Activated T-cell treated with anti-CD3 and anti-CD28 coated beads, Interleukin-2, amount 50 U/mL, for 72 hours (primary cell): ENCODE results near the gene SPTB. TPM values are rescaled to one million over a fixed set of nuclear protein-coding genes. Genes with fewer than 3 reads are reported as not detected.

Source experiments
- ATAC-seq, 2 donors: fragments of 150-1000 bp; cut with Tn5 transposase; replicated peaks in 1 of 2; 2 replicates each; pipeline ENCODE4 v1.10.0; 2021; ENCODE audit warnings: moderate library complexity in 2 of 2, mild to moderate bottlenecking in 1 of 2
- DNase-seq, 2 donors: peaks; one replicate each; pipeline ENCODE4 v3.0.0; 2021 to 2022; ENCODE audit warnings: mixed read lengths in 1 of 2
- H3K27ac Mint-ChIP-seq: one replicate; pipeline ENCODE4 v1.8.0; 2022; ENCODE audit warnings: mild to moderate bottlenecking, moderate library complexity, mixed read lengths
- H3K27me3 Mint-ChIP-seq: one replicate; pipeline ENCODE4 v1.8.0; 2022; ENCODE audit warnings: low read depth, mixed read lengths
- H3K36me3 Mint-ChIP-seq, 2 donors: one replicate each; pipeline ENCODE4 v1.8.0; 2022; ENCODE audit warnings: mixed read lengths in 2 of 2, mild to moderate bottlenecking in 1 of 2; ENCODE audit not compliant: insufficient read depth in 2 of 2
- H3K4me1 Mint-ChIP-seq: one replicate; pipeline ENCODE4 v1.8.0; 2022; ENCODE audit warnings: low read depth, mixed read lengths
- H3K4me3 Mint-ChIP-seq, 2 donors: one replicate each; pipeline ENCODE4 v1.8.0; 2022; ENCODE audit warnings: mild to moderate bottlenecking in 2 of 2, mixed read lengths in 2 of 2, moderate library complexity in 2 of 2
- H3K9me3 Mint-ChIP-seq, 2 donors: one replicate each; pipeline ENCODE4 v1.8.0; 2022; ENCODE audit warnings: mixed read lengths in 2 of 2
- total RNA-seq, 2 donors: library from RNA; stranded (reverse); gene quantifications; one replicate each; pipeline ENCODE4 v1.2.3, GENCODE V29; 2022

The SPTB gene
- total RNA-seq, 2 donors from 2014 or later, result 0.23 to 0.70 TPM

DNA sequence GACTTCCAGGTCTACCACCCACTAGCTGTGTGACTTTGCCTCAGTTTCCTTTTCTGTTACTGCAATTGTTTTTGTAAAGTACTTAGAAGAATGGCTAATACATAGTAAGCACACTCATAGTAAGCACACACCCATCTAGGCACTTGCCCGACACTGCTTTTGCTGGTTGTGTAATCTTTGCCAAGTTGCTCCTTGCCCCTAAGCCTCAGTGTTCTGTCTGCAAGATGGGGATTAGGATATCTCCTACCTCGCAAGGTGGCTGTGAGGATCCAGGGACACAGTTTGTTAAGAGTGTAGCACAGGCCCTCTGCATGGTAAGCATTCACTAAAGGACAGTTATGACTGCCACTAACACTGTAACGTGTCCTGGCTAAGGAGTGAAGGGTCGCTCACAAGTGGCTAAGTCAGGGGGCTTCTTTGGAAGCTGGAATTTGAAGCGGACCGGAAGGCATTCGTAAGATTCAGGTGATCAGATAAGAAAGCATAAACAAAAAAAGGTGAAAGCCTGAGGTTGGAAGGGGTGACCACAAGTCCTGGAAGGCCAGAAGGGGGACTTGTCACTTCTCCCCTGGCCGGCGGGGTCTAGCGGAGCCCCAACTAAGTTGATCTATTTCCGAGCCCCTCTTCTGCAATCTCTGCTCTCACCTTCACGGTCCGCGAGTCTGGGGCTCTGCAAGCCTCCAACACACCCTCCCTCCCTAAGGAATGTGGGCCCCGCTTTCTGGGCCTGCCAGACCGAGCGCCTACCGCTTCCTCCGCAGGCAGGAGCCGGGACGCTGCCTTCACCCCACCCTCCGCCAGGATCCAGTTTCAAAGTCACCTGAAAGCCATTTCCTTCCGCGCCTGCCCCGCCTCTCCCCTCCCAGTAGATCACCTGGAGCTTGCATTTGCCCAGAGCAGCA is 177.0 kb downstream of the SPTB start:
- ATAC-seq (no peak), DNase-seq (no peak)
- H3K27ac Mint-ChIP-seq, result no peak overlapping the region
- peaks cover 29% of the 10 kb centered on the region for H3K4me1 Mint-ChIP-seq
- H3K27me3 Mint-ChIP-seq, result peaks cover 40% of the 10 kb centered on the region
- peaks cover 0 to 1% of the 10 kb centered on the region in 2 donors for H3K36me3 Mint-ChIP-seq
- no peaks in the 10 kb centered on the region for H3K9me3 Mint-ChIP-seq
- peak overlapping the region; percentile 72 to 80 for H3K4me3 Mint-ChIP-seq

DNA sequence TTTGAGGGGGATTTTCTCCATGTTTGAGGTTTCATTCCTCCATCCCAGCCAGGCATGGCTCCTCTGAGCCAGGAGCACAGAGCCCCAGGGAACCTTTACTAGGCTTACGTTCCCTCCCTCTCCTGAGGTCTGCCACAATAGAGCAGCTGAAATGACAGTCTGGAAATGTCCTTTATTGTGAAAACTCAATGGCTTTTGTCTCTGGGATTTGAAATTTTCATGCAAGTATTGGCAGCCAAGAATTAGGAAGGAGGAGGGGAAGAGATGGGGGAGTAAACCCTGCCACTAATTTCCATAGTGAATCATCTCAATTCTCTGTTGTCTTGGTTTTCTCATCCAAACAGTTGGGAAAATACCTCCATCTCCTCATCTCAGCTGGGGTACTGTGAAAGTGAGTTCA is 178.0 kb downstream of the SPTB start:
- DNase-seq, result no peak

DNA sequence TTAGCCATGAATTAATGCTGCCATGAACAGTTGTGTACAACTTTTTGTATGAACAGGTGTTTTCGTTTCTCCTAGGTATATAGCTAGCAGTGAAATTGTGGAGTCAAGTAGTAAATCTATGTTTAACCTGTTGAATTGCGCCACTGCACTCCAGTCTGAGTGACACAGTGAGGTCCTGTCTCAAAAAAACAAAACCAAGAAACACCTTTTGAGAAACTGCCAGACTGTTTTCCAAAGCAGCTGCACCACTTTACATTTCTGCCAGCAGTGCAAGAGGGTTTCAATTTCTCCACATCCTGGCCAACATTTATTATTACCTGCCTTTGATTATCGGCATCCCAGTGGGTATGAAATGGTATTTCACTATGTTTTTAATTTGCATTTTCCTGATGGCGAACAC is 178.8 kb downstream of the SPTB start:
- ATAC-seq (no peak), DNase-seq (no peak)
- Mint-ChIP-seq H3K27me3 (peaks cover 36% of the 10 kb centered on the region), H3K9me3 (no peaks in the 10 kb centered on the region), H3K27ac (no peak overlapping the region), H3K4me3 (no peak overlapping the region), H3K36me3 (peaks cover 0 to 1% of the 10 kb centered on the region in 2 donors), H3K4me1 (peaks cover 21% of the 10 kb centered on the region)

More for the DNA sequence above, 178.0 kb downstream of the SPTB start:
- Mint-ChIP-seq H3K27me3 (peaks cover 40% of the 10 kb centered on the region), H3K9me3 (no peaks in the 10 kb centered on the region), H3K4me1 (peaks cover 21% of the 10 kb centered on the region), H3K4me3 (no peak overlapping the region), H3K27ac (no peak overlapping the region), H3K36me3 (peaks cover 0 to 1% of the 10 kb centered on the region in 2 donors)
- ATAC-seq, result no peak

DNA sequence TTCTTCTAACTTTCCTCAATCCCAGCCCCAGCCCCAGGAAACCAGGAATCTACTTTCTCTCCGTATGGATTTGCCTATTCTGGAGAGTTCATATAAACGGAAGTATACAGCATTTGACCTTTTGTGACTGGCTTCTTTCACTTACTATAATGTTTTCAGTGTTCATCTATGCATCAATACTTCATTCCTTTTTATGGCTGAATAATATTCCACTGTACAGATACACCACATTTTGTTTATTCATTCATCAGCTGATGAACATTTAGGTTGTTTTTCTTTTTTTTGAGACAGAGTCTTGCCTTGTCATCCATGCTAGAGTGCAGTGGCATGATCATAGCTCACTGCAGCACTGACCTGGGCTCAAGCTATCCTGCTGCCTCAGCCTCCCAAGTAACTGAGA is 179.4 kb downstream of the SPTB start:
- Mint-ChIP-seq H3K4me1 (peaks cover 21% of the 10 kb centered on the region), H3K4me3 (no peak overlapping the region), H3K27ac (no peak overlapping the region), H3K36me3 (peaks cover 0 to 1% of the 10 kb centered on the region in 2 donors), H3K27me3 (peaks cover 30% of the 10 kb centered on the region), H3K9me3 (no peaks in the 10 kb centered on the region)
- ATAC-seq, result no peak
- no peak for DNase-seq

DNA sequence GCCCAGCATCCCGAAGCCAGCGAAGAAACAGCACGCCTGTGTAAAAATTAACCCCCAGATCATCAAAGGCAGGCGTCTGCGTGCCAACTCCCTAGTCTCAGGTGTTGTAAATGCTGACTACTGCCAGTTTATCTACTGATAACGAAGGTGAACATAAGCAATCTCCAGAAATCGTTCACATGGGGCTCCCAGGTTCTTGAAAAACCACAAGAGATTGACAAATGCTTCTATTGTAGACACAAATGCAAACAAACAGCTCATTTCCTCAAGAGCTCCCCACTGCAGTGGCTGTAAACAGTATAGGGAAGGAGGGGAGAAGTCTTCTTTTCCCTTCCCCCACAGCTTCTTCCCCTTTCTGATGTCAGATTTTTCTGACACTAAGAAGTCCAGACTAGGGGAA is 180.8 kb downstream of the SPTB start:
- Mint-ChIP-seq H3K9me3 (no peaks in the 10 kb centered on the region), H3K27me3 (peaks cover 26% of the 10 kb centered on the region), H3K36me3 (peaks cover 0 to 1% of the 10 kb centered on the region in 2 donors), H3K4me3 (peak overlapping the region in 1 of 2 donors; percentile 2), H3K4me1 (peaks cover 21% of the 10 kb centered on the region), H3K27ac (peak overlapping the region; percentile 25)
- DNase-seq (no peak), ATAC-seq (peak; percentile 51 to 76)

DNA sequence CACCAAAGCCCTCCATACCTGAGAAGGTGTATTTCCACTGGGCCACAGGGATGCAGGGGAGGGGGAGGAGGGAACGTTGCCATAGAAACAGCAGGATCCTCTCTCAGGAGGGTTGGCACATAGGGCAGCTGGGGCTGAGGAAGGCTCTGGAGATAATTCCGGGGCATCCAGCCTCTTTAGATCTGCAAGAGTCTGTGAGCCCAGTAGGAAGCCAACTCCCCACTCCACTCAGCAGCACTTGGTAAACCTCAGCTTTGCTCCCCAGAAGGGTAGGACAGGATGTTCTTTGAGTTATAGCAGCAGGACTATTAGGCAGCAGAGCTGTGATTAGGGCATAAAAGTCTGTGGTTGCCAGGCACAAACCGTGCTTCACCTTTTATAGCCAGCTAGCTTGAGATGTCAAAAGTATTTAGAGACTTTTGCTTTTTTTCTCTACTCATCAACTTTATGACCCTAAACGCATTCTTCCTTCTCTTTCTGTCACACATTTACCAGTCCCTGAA is 183.3 kb downstream of the SPTB start:
- peaks cover 6% of the 10 kb centered on the region for H3K4me1 Mint-ChIP-seq
- DNase-seq (no peak), ATAC-seq (no peak)
- peaks cover 1% of the 10 kb centered on the region for H3K27me3 Mint-ChIP-seq
- no peaks in the 10 kb centered on the region for H3K36me3 Mint-ChIP-seq
- no peak overlapping the region for H3K4me3 Mint-ChIP-seq
- no peak overlapping the region for H3K27ac Mint-ChIP-seq
- H3K9me3 Mint-ChIP-seq, result no peaks in the 10 kb centered on the region

Other genes with a start within 250 kb of the SPTB start
- 1 to 10 TPM; 2.4 to 8.8 TPM for gene PLEKHG3, start 175.5 kb downstream of the SPTB start, total RNA-seq
- gene CHURC1, start 34.5 kb upstream of the SPTB start, total RNA-seq, result 10 to 100 TPM; 36.5 to 38.1 TPM
- gene GPX2, start 62.8 kb upstream of the SPTB start, total RNA-seq, result not detected
- 1 to 10 TPM; 4.4 to 6.0 TPM for gene RAB15, start 92.4 kb upstream of the SPTB start, total RNA-seq
- 10 to 100 TPM; 14.4 to 17.1 TPM for gene FNTB, start 107.0 kb upstream of the SPTB start, total RNA-seq
- 100 to 1,000 TPM; 115 to 118 TPM for gene MAX, start 222.6 kb upstream of the SPTB start, total RNA-seq